GM12874 (cell line): ENCODE measurements around the gene ATF7IP.

Experiments used
- CTCF ChIP-seq: IDR thresholded peaks from 2 replicates; pipeline ENCODE4 v1.5.1; 2011; ENCODE audit warnings: low read depth, mild to moderate bottlenecking, control low read depth, low read length, moderate library complexity; ENCODE audit not compliant: insufficient read depth

ATF7IP gene

GRCh38 chr12:14418451-14418890 lies 53.0 kb downstream of the ATF7IP start:
- TF ChIP-seq CTCF: no peak

- TF ChIP-seq CTCF: no peak
Measured at GRCh38 chr12:14422516-14423230, 57.2 kb downstream of the ATF7IP start.

- no peak for TF ChIP-seq CTCF
Measured at GRCh38 chr12:14424545-14424944, 59.1 kb downstream of the ATF7IP start.

GRCh38 chr12:14426792-14427191 lies 61.3 kb downstream of the ATF7IP start:
- TF ChIP-seq CTCF: no peak

DNA sequence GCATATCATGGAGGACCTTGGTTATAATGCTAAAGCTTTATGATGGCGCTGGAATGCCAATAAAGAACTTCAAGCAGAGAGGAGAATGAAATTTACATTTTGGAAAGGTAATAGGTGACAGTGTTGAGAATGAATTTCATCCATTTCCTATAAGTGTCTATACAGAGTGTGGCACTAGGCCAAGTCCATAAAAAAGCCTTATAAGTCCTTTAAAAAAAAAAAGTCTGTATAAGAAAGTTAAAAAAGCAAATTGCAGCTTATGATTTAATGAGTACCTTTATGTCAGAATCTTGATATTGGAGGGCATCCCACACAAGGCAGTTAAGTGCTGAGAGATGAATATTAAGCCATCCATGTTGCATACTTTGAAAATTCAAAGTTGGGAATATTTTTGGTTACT lies 62.4 kb downstream of the ATF7IP start:
- TF ChIP-seq CTCF: no peak

- no peak for TF ChIP-seq CTCF
Measured at GRCh38 chr12:14430394-14430986, 65.0 kb downstream of the ATF7IP start.

GRCh38 chr12:14431975-14432374 lies 66.5 kb downstream of the ATF7IP start:
- TF ChIP-seq CTCF: no peak
